ENCODE measurements around the gene AMER3. TPM values are rescaled to one million over a fixed set of nuclear protein-coding genes. Genes with fewer than 3 reads are reported as not detected.

Gene AMER3
- total and polyA plus RNA-seq, 10 of the 15 experiments (the other 5 are each of a cell fraction or from before 2014, with no cell fraction given): not detected

- TF ChIP-seq ZBTB40 (IDR thresholded peaks at IDR 0.05; ENCODE audit: borderline replicate concordance) (no peak), ZBTB33 (IDR thresholded peaks at IDR 0.05) (no peak), BHLHE40 (IDR thresholded peaks at IDR 0.05; ENCODE audit: borderline replicate concordance in 1 of 2, low read depth in 2 of 2, low read length in 1 of 2) (no peak), ATF3 (IDR thresholded peaks at IDR 0.05; ENCODE audit: borderline replicate concordance, extremely low read depth, low read depth, low read length) (no peak)
These were observed 4.8 kb downstream of the AMER3 start (continued) for GRCh38 chr2:130759906-130760753.
